Measurements from ENCODE around the gene TAS2R4. TPM values are rescaled to one million over a fixed set of nuclear protein-coding genes. Genes with fewer than 3 reads are reported as not detected.

TAS2R4 gene
- total RNA-seq (2022; extraction: Qiagen RNA extraction), result 0.08 to 0.21 TPM (median 0.13 TPM) in 5 replicates

GRCh38 chr7:141776374-141776773 is at the start of gene TAS2R4:
Gene TAS2R4, plus strand, starts transcription at chr7:141776674. Its CDS starts 1,815 bp downstream, at chr7:141778489.

GRCh38 chr7:141737836-141738591 is 38.5 kb upstream of the TAS2R4 start, which contains the start of gene SSBP1:
Gene SSBP1, plus strand, starts transcription at chr7:141738358. Its CDS starts 809 bp downstream, at chr7:141739167.

GRCh38 chr7:141763797-141764196 is 12.7 kb upstream of the TAS2R4 start, which contains the start of gene TAS2R3:
Gene TAS2R3, plus strand, starts transcription at chr7:141764097. Its CDS starts 62 bp downstream, at chr7:141764159.

GRCh38 chr7:141789917-141790316 is 13.4 kb downstream of the TAS2R4 start, which contains the start of gene TAS2R5:
Gene TAS2R5, plus strand, starts transcription at chr7:141790217. Its CDS starts 145 bp downstream, at chr7:141790362.

Other genes starting within 250 kb of the TAS2R4 start
- gene AGK, start 225.3 kb upstream of the TAS2R4 start, total RNA-seq (2022; extraction: Qiagen RNA extraction), result 26.2 to 41.1 TPM (median 29.1 TPM) in 5 replicates
- gene DENND11, start 74.5 kb upstream of the TAS2R4 start, total RNA-seq (2022; extraction: Qiagen RNA extraction), result 5.4 to 7.0 TPM (median 6.7 TPM) in 5 replicates
- gene WEE2, start 68.3 kb upstream of the TAS2R4 start, total RNA-seq (2022; extraction: Qiagen RNA extraction), result 0.03 TPM in 1 of 5 replicates, not detected in the others
- gene SSBP1, start 38.3 kb upstream of the TAS2R4 start, total RNA-seq (2022; extraction: Qiagen RNA extraction), result 259 to 361 TPM (median 286 TPM) in 5 replicates
- not detected in 5 replicates for gene TAS2R3, start 12.6 kb upstream of the TAS2R4 start, total RNA-seq (2022; extraction: Qiagen RNA extraction)
- gene TAS2R5, start 13.5 kb downstream of the TAS2R4 start, total RNA-seq (2022; extraction: Qiagen RNA extraction), result 0.24 to 0.47 TPM (median 0.35 TPM) in 5 replicates
- gene PRSS37, start 64.8 kb downstream of the TAS2R4 start, total RNA-seq (2022; extraction: Qiagen RNA extraction), result not detected in 5 replicates
- gene OR9A4, start 139.7 kb downstream of the TAS2R4 start, total RNA-seq (2022; extraction: Qiagen RNA extraction), result not detected in 5 replicates
- not detected in 5 replicates for gene CLEC5A, start 170.3 kb downstream of the TAS2R4 start, total RNA-seq (2022; extraction: Qiagen RNA extraction)
- gene TAS2R38, start 197.1 kb downstream of the TAS2R4 start, total RNA-seq (2022; extraction: Qiagen RNA extraction), result not detected in 5 replicates
- 0.32 to 0.61 TPM (median 0.46 TPM) in 5 replicates for gene MGAM, start 219.2 kb downstream of the TAS2R4 start, total RNA-seq (2022; extraction: Qiagen RNA extraction)